Colonic mucosa (tissue), 4 donors: ENCODE data around the gene FAM227B. TPM values are rescaled to one million over a fixed set of nuclear protein-coding genes. Genes with fewer than 3 reads are reported as not detected.
"Not testable (repeated sequence)": the region's sequence is repeated elsewhere in the genome, so short reads cannot be mapped to it uniquely, and the experiment has no call there.

Source experiments
- DNase-seq: peaks from one replicate; pipeline ENCODE4 v3.0.0-alpha.2; 2020
- H3K27ac ChIP-seq: fragments of 200-600 bp; one replicate; pipeline ENCODE4 v1.8.0; 2021
- H3K27me3 ChIP-seq: fragments of 200-600 bp; one replicate; pipeline ENCODE4 v1.8.0; 2021
- H3K36me3 ChIP-seq: fragments of 200-600 bp; one replicate; pipeline ENCODE4 v1.8.0; 2021
- H3K4me1 ChIP-seq: fragments of 200-600 bp; one replicate; pipeline ENCODE4 v1.8.0; 2021; ENCODE audit warnings: mild to moderate bottlenecking
- H3K4me3 ChIP-seq: fragments of 200-600 bp; one replicate; pipeline ENCODE4 v1.8.0; 2021
- H3K9ac ChIP-seq, 2 donors: one replicate each; pipeline ENCODE4 v1.7.0; 2013; ENCODE audit warnings: control low read depth in 2 of 2, low read depth in 2 of 2, low read length in 2 of 2
- H3K9me3 ChIP-seq: fragments of 200-600 bp; one replicate; pipeline ENCODE4 v1.8.0; 2021
- CTCF ChIP-seq: fragments of 200-600 bp; IDR thresholded peaks from one replicate; pipeline ENCODE4 v1.8.0; 2022; ENCODE audit warnings: antibody characterized with exemption, mild to moderate bottlenecking
- intact Hi-C: fragments of 100-400 bp; cut with DNase I; formaldehyde crosslinking; loops from one replicate; pipeline ENCODE4 v1.14.1; 2022
- total RNA-seq, 2 donors: library from RNA; stranded (reverse); fragmentation: NEBNext Ultra II Directional in 1 of 2; extraction: Animal tissue kit (Norgen Biotek cat#: 25700) in 1 of 2; gene quantifications; one replicate each; pipeline ENCODE4 v1.2.1, GENCODE V29; 2021
- donor health status: healthy.
- donor health status: DM: no; HTN: no; CAD: no.
- donor health status: DM: no; HTN: no; CAD: no.

The FAM227B gene
- total RNA-seq, 2 donors from 2014 or later: 1.0 to 2.3 TPM

GRCh38 chr15:49492830-49493229 lies 127.8 kb downstream of the FAM227B start:
- H3K27me3 ChIP-seq: no peaks in the 10 kb centered on the region
- H3K27ac ChIP-seq: no peak overlapping the region
- H3K9ac ChIP-seq: no peak overlapping the region
- intact Hi-C loops: no loop called here
- no peak overlapping the region for H3K4me3 ChIP-seq
- no peak for DNase-seq
- no peaks in the 10 kb centered on the region for H3K36me3 ChIP-seq
- H3K9me3 ChIP-seq: no peaks in the 10 kb centered on the region
- no peaks in the 10 kb centered on the region for H3K4me1 ChIP-seq
- no peak for TF ChIP-seq CTCF

GRCh38 chr15:49492151-49492550 lies 128.5 kb downstream of the FAM227B start:
- H3K9me3 ChIP-seq: no peaks in the 10 kb centered on the region
- TF ChIP-seq CTCF: no peak
- intact Hi-C loops: no loop called here
- H3K36me3 ChIP-seq: no peaks in the 10 kb centered on the region
- no peaks in the 10 kb centered on the region for H3K27me3 ChIP-seq
- H3K4me3 ChIP-seq: no peak overlapping the region
- H3K27ac ChIP-seq: no peak overlapping the region
- no peak for DNase-seq
- no peak overlapping the region for H3K9ac ChIP-seq
- no peaks in the 10 kb centered on the region for H3K4me1 ChIP-seq

- Histone ChIP-seq H3K9me3 (no peaks in the 10 kb centered on the region), H3K4me1 (no peaks in the 10 kb centered on the region), H3K36me3 (no peaks in the 10 kb centered on the region), H3K27ac (no peak overlapping the region), H3K27me3 (no peaks in the 10 kb centered on the region), H3K4me3 (no peak overlapping the region), H3K9ac (no peak overlapping the region)
- no peak for TF ChIP-seq CTCF
- intact Hi-C loops: no loop called here
- DNase-seq: no peak
Observed at GRCh38 chr15:49490966-49491365, 129.7 kb downstream of the FAM227B start.

- H3K36me3 ChIP-seq: not testable (repeated sequence)
Observed at GRCh38 chr15:49485401-49485800, 135.2 kb downstream of the FAM227B start.

GRCh38 chr15:49478982-49479381 lies 141.6 kb downstream of the FAM227B start:
- DNase-seq: not testable (repeated sequence)

More at GRCh38 chr15:49485401-49485800, 135.2 kb downstream of the FAM227B start:
- H3K27me3 ChIP-seq, H3K9ac ChIP-seq, H3K9me3 ChIP-seq, DNase-seq, H3K27ac ChIP-seq, H3K4me3 ChIP-seq, intact Hi-C loops, H3K4me1 ChIP-seq: not testable (repeated sequence)

GRCh38 chr15:49478021-49478420 lies 142.6 kb downstream of the FAM227B start:
- H3K9ac ChIP-seq, intact Hi-C loops, DNase-seq: not testable (repeated sequence)

More at GRCh38 chr15:49478982-49479381, 141.6 kb downstream of the FAM227B start:
- H3K27me3 ChIP-seq, H3K4me3 ChIP-seq, H3K4me1 ChIP-seq, H3K36me3 ChIP-seq, intact Hi-C loops, H3K27ac ChIP-seq, H3K9ac ChIP-seq, H3K9me3 ChIP-seq: not testable (repeated sequence)

GRCh38 chr15:49473031-49473430 lies 147.6 kb downstream of the FAM227B start:
- Histone ChIP-seq H3K9me3 (no peaks in the 10 kb centered on the region), H3K4me1 (no peaks in the 10 kb centered on the region), H3K36me3 (no peaks in the 10 kb centered on the region), H3K27ac (no peak overlapping the region), H3K4me3 (no peak overlapping the region), H3K9ac (no peak overlapping the region), H3K27me3 (no peaks in the 10 kb centered on the region)
- intact Hi-C loops: loop anchor here (5.0 kb wide), 1 partner anchor 529 kb away; no protein-coding TSS in a partner anchor
- DNase-seq: no peak
- TF ChIP-seq CTCF: no peak

More at GRCh38 chr15:49478021-49478420, 142.6 kb downstream of the FAM227B start:
- H3K4me1 ChIP-seq, H3K4me3 ChIP-seq, H3K27me3 ChIP-seq, H3K9me3 ChIP-seq, H3K36me3 ChIP-seq, H3K27ac ChIP-seq: not testable (repeated sequence)
